GM19043 (cell line): ENCODE measurements around the gene NRP1.

Source experiments
- ATAC-seq: cut with Tn5 transposase; IDR thresholded peaks from one replicate; pipeline ENCODE4 v1.9.1; 2021; ENCODE audit warnings: low read depth; ENCODE audit not compliant: unreplicated experiment

The NRP1 gene

GRCh38 chr10:33192190-33192589 lies 142.3 kb downstream of the NRP1 start:
- no peak for ATAC-seq

GRCh38 chr10:33190406-33190805 lies 144.1 kb downstream of the NRP1 start:
- ATAC-seq = no peak

- no peak for ATAC-seq
These were observed 144.7 kb downstream of the NRP1 start for GRCh38 chr10:33189808-33190207.

- no peak for ATAC-seq
These were observed 145.1 kb downstream of the NRP1 start for GRCh38 chr10:33189363-33189762.

GRCh38 chr10:33187427-33187999 lies 147.0 kb downstream of the NRP1 start:
- no peak for ATAC-seq

- no peak for ATAC-seq
These were observed 148.3 kb downstream of the NRP1 start for GRCh38 chr10:33186150-33186549.

- no peak for ATAC-seq
These were observed 150.8 kb downstream of the NRP1 start for GRCh38 chr10:33183655-33184054.

- ATAC-seq = no peak
These were observed 153.5 kb downstream of the NRP1 start for GRCh38 chr10:33180921-33181320.

- no peak for ATAC-seq
These were observed 154.1 kb downstream of the NRP1 start for GRCh38 chr10:33180390-33180789.

- ATAC-seq = no peak
These were observed 155.4 kb downstream of the NRP1 start for GRCh38 chr10:33179067-33179466.

GRCh38 chr10:33178026-33178755 lies 156.3 kb downstream of the NRP1 start:
- no peak for ATAC-seq

- no peak for ATAC-seq
These were observed 157.8 kb downstream of the NRP1 start for GRCh38 chr10:33176688-33177087.

- no peak for ATAC-seq
These were observed 159.6 kb downstream of the NRP1 start for GRCh38 chr10:33174674-33175434.

GRCh38 chr10:33165911-33166310 lies 168.6 kb downstream of the NRP1 start:
- no peak for ATAC-seq

GRCh38 chr10:33164060-33164709 lies 170.3 kb downstream of the NRP1 start:
- ATAC-seq = no peak

GRCh38 chr10:33162248-33162575 lies 172.3 kb downstream of the NRP1 start:
- no peak for ATAC-seq

GRCh38 chr10:33161550-33162247 lies 172.8 kb downstream of the NRP1 start:
- no peak for ATAC-seq

GRCh38 chr10:33160151-33160550 lies 174.3 kb downstream of the NRP1 start:
- ATAC-seq = no peak

GRCh38 chr10:33157103-33157502 lies 177.4 kb downstream of the NRP1 start:
- ATAC-seq = no peak

GRCh38 chr10:33155720-33156638 lies 178.5 kb downstream of the NRP1 start:
- peak; percentile 71 for ATAC-seq
